Endothelial cell of umbilical vein (primary cell): Measurements from ENCODE around the gene RECK. TPM values are rescaled to one million over a fixed set of nuclear protein-coding genes. Genes with fewer than 3 reads are reported as not detected.
A peak's percentile ranks its signal among the peaks of the same experiment; 100 is the strongest.

Experiments
- BruUV-seq: library from RNA; stranded (reverse); fragments of 400-500 nt; replicated peaks from 2 replicates; lab custom pipeline; 2021; lab: Mats Ljungman, UMichigan
- CTCF ChIA-PET: fragments of 300-600, 350-600 bp; sonication (Branson Sonifier 250); formaldehyde crosslinking; loops from one replicate; lab custom pipeline; 2021; ENCODE audit warnings: antibody characterized with exemption, inconsistent platforms; lab: Charles Lee
- POLR2A ChIA-PET: fragments of 300-600, 350-600 bp; sonication (Branson Sonifier 250); formaldehyde crosslinking; loops from one replicate; lab custom pipeline; 2021; ENCODE audit warnings: antibody characterized with exemption, inconsistent platforms; lab: Charles Lee
- DNase-seq: peaks from one replicate; pipeline ENCODE4 v3.0.0-alpha.2; 2011; ENCODE audit warnings: low read depth, low spot score
- FAIRE-seq: peaks from 2 replicates; lab custom pipeline; 2011; peaks lifted over from hg19 to GRCh38; lab: Jason Lieb, UNC
- H2AFZ ChIP-seq: 2 replicates; pipeline ENCODE4 v1.6.0; 2012; ENCODE audit warnings: low read depth, low read length, control low read depth, inconsistent platforms
- H3K27ac ChIP-seq: 2 replicates; pipeline ENCODE4 v1.5.1; 2011; ENCODE audit warnings: low read depth, mild to moderate bottlenecking, control low read depth, low read length, moderate library complexity; ENCODE audit not compliant: insufficient read depth
- H3K27me3 ChIP-seq, 2 experiments: 2 replicates each; pipeline versions ENCODE4 v1.6.0 to v1.6.1; 2011; ENCODE audit warnings: low read length in 2 of 2, mixed read lengths in 1 of 2; ENCODE audit not compliant: control insufficient read depth in 2 of 2, insufficient read depth in 2 of 2
- H3K36me3 ChIP-seq, 2 experiments: 2 replicates in 1 of 2; 3 replicates in 1 of 2; pipeline ENCODE4 v1.5.1; 2011; ENCODE audit warnings: low read length in 2 of 2, mild to moderate bottlenecking in 1 of 2, moderate library complexity in 1 of 2; ENCODE audit not compliant: control insufficient read depth in 2 of 2, insufficient read depth in 2 of 2; ENCODE audit errors: extremely low read depth in 1 of 2
- H3K4me1 ChIP-seq: 3 replicates; pipeline ENCODE4 v1.5.1; 2011; ENCODE audit warnings: mild to moderate bottlenecking, low read length; ENCODE audit not compliant: control insufficient read depth, insufficient read depth; ENCODE audit errors: extremely low read depth
- H3K4me2 ChIP-seq: 2 replicates; pipeline ENCODE4 v1.6.1; 2011; ENCODE audit warnings: low read length, control low read depth, mixed read lengths; ENCODE audit not compliant: insufficient read depth
- H3K4me3 ChIP-seq, 3 experiments: fragments of 200-600 bp in 1 of 3; sonication (generic), shearing (Covaris generic) in 1 of 3; replicated peaks in 1 of 3; 2 replicates each; pipeline ENCODE4 v1.5.1; 2011 to 2016; ENCODE audit warnings: control low read depth in 3 of 3, low read length in 3 of 3, mild to moderate bottlenecking in 2 of 3, inconsistent platforms in 1 of 3, low read depth in 1 of 3, moderate library complexity in 1 of 3; ENCODE audit not compliant: insufficient read depth in 1 of 3
- H3K79me2 ChIP-seq: 2 replicates; pipeline ENCODE4 v1.6.0; 2012; ENCODE audit warnings: low read length, inconsistent platforms; ENCODE audit not compliant: control insufficient read depth, insufficient read depth
- H3K9ac ChIP-seq: replicated peaks from 2 replicates; pipeline ENCODE3; 2011; ENCODE audit warnings: low read length, control low read depth; ENCODE audit not compliant: insufficient read depth; ENCODE audit errors: extremely low read depth
- H3K9me1 ChIP-seq: replicated peaks from 3 replicates; pipeline ENCODE4 v1.6.0; 2011; ENCODE audit warnings: mild to moderate bottlenecking, low read length; ENCODE audit not compliant: control insufficient read depth, insufficient read depth; ENCODE audit errors: extremely low read depth
- H3K9me3 ChIP-seq: replicated peaks from 2 replicates; pipeline ENCODE4 v1.5.1; 2012; ENCODE audit warnings: low read length, inconsistent platforms; ENCODE audit not compliant: control insufficient read depth, insufficient read depth
- H4K20me1 ChIP-seq: replicated peaks from 2 replicates; pipeline ENCODE3; 2011; ENCODE audit warnings: mild to moderate bottlenecking, low read length; ENCODE audit not compliant: control insufficient read depth, insufficient read depth; ENCODE audit errors: extremely low read depth
- CTCF ChIP-seq, 2 donors: IDR thresholded peaks; 1 replicate in 1 of 2; 2 replicates in 1 of 2; pipeline ENCODE4 v1.5.1; 2011; ENCODE audit warnings: low read length in 2 of 2, mild to moderate bottlenecking in 2 of 2, moderate library complexity in 2 of 2, control low read depth in 1 of 2, inconsistent platforms in 1 of 2, low read depth in 1 of 2; ENCODE audit not compliant: insufficient read depth in 1 of 2; ENCODE audit errors: extremely low read depth in 1 of 2
- EZH2 ChIP-seq: IDR thresholded peaks from 2 replicates; pipeline ENCODE4 v1.6.1; 2012; ENCODE audit warnings: borderline replicate concordance, low read depth, mild to moderate bottlenecking, moderate library complexity, low read length, inconsistent platforms; ENCODE audit not compliant: severe bottlenecking
- FOS ChIP-seq: IDR thresholded peaks from 2 replicates; pipeline ENCODE4 v1.6.1; 2011; ENCODE audit warnings: mild to moderate bottlenecking, low read length, moderate library complexity, borderline replicate concordance; ENCODE audit not compliant: insufficient read depth
- GATA2 ChIP-seq: IDR thresholded peaks from 2 replicates; pipeline ENCODE4 v1.7.0; 2011; ENCODE audit warnings: low read depth, mild to moderate bottlenecking, moderate library complexity, mixed read lengths, low read length; ENCODE audit not compliant: insufficient read length, insufficient read depth
- JUN ChIP-seq: IDR thresholded peaks from 2 replicates; pipeline ENCODE4 v1.6.1; 2011; ENCODE audit warnings: borderline replicate concordance, low read depth; ENCODE audit not compliant: insufficient read length, insufficient read depth
- MAX ChIP-seq: IDR thresholded peaks from 2 replicates; pipeline ENCODE4 v1.6.1; 2011; ENCODE audit not compliant: insufficient read depth, insufficient read length
- MYC ChIP-seq: IDR thresholded peaks from one replicate; pipeline ENCODE4 v1.6.1; 2011; ENCODE audit warnings: mild to moderate bottlenecking, low read depth, low read length
- POLR2A ChIP-seq: IDR thresholded peaks from 2 replicates; pipeline ENCODE4 v1.6.1; 2012; ENCODE audit warnings: low read depth, mild to moderate bottlenecking, control low read depth, low read length
- POLR2AphosphoS5 ChIP-seq: IDR thresholded peaks from 2 replicates; pipeline ENCODE4 v1.6.1; 2012; ENCODE audit warnings: low read depth, mild to moderate bottlenecking, control low read depth, low read length, moderate library complexity; ENCODE audit not compliant: insufficient read depth
- dilution Hi-C: fragments of 300-500 bp; cut with MboI; formaldehyde crosslinking; loops from one replicate; pipeline ENCODE4 v1.15.0; 2019; ENCODE audit warnings: low sequenced_read_pairs; ENCODE audit not compliant: extremely low pct_ligation_motif_present
- intact Hi-C: fragments of 100-400 bp; cut with micrococcal nuclease; formaldehyde crosslinking; loops from one replicate; pipeline ENCODE4 v1.10.0; 2022
- polyA plus RNA-seq, 4 experiments: library from polyadenylated mRNA; depleted of rRNA in 3 of 4; stranded (reverse) in 3 of 4; unstranded in 1 of 4; fragments of >200 nt; gene quantifications; 2 replicates each; pipeline versions ENCODE4 v1.2.1 to v1.2.3, GENCODE V29; 2011 to 2012; ENCODE audit warnings: missing spikeins in 1 of 4
- total RNA-seq: library from RNA; stranded (reverse); gene quantifications from 2 replicates; pipeline ENCODE4 v1.2.3, GENCODE V29; 2021

The RECK gene
- total and polyA plus RNA-seq, 2 donors (not counting 3 experiments of a cell fraction or from before 2014, with no cell fraction given) = 12.0 to 14.1 TPM

GRCh38 chr9:36141761-36142160 is 105.0 kb downstream of the RECK start:
- intact Hi-C loops = no loop called here
- CTCF ChIA-PET = interaction anchor here (8.0 kb wide), 1 partner anchor 24 kb away, joined by 76 read pairs; no protein-coding TSS in a partner anchor
- dilution Hi-C loops = no loop called here
- Histone ChIP-seq H3K79me2 (no peaks in the 10 kb centered on the region), H3K27me3 (no peaks in the 10 kb centered on the region), H3K9ac (no peak overlapping the region), H3K9me1 (no peaks in the 10 kb centered on the region), H3K4me3 (no peak overlapping the region), H4K20me1 (no peaks in the 10 kb centered on the region), H3K4me2 (no peak overlapping the region), H3K9me3 (no peaks in the 10 kb centered on the region), H2AFZ (no peak overlapping the region), H3K36me3 (no peaks in the 10 kb centered on the region), H3K27ac (no peak overlapping the region), H3K4me1 (peaks cover 6% of the 10 kb centered on the region)
- POLR2A ChIA-PET = no interaction called here
- DNase-seq = no peak
- BruUV-seq = no TSS peak
- TF ChIP-seq EZH2 = no peak
- no peak for TF ChIP-seq POLR2AphosphoS5
- no peak for TF ChIP-seq JUN
- no peak for TF ChIP-seq MYC
- TF ChIP-seq FOS = no peak
- FAIRE-seq = peak; percentile 15

- POLR2A ChIA-PET = no interaction called here
- H3K9ac ChIP-seq = no peak overlapping the region
- no peaks in the 10 kb centered on the region for H3K27me3 ChIP-seq
- no peak for DNase-seq
- intact Hi-C loops (no loop called here), dilution Hi-C loops (no loop called here)
- H2AFZ ChIP-seq = no peak overlapping the region
- no peaks in the 10 kb centered on the region for H3K9me3 ChIP-seq
- H4K20me1 ChIP-seq = no peaks in the 10 kb centered on the region
- TF ChIP-seq MYC (no peak), CTCF (IDR thresholded peaks at IDR 0.05; ENCODE audit: extremely low read depth in 1 of 2, insufficient read depth in 1 of 2, low read depth in 1 of 2, low read length in 2 of 2) (no peak), MAX (no peak), POLR2A (no peak), FOS (no peak), EZH2 (no peak), JUN (no peak), GATA2 (no peak), POLR2AphosphoS5 (no peak)
- H3K27ac ChIP-seq = no peak overlapping the region
- no peak overlapping the region for H3K4me3 ChIP-seq
- H3K36me3 ChIP-seq = no peaks in the 10 kb centered on the region
- FAIRE-seq = no peak
- H3K4me1 ChIP-seq = no peaks in the 10 kb centered on the region
- H3K9me1 ChIP-seq = no peaks in the 10 kb centered on the region
- BruUV-seq = no TSS peak
- no peak overlapping the region for H3K4me2 ChIP-seq
- CTCF ChIA-PET = interaction anchor here (0.8 to 8.0 kb wide), 2 partner anchors 23 to 27 kb away, joined by 3 to 76 read pairs; no protein-coding TSS in a partner anchor
- no peaks in the 10 kb centered on the region for H3K79me2 ChIP-seq
Observed at GRCh38 chr9:36142510-36143244, 106.0 kb downstream of the RECK start.
